HG03066 (cell line): ENCODE data around the gene NPTX2.
A peak's percentile ranks its signal among the peaks of the same experiment; 100 is the strongest.

Source experiments
- ATAC-seq: cut with Tn5 transposase; IDR thresholded peaks from one replicate; pipeline ENCODE4 v1.9.1; 2021; ENCODE audit warnings: low read depth; ENCODE audit not compliant: unreplicated experiment

Gene NPTX2

DNA sequence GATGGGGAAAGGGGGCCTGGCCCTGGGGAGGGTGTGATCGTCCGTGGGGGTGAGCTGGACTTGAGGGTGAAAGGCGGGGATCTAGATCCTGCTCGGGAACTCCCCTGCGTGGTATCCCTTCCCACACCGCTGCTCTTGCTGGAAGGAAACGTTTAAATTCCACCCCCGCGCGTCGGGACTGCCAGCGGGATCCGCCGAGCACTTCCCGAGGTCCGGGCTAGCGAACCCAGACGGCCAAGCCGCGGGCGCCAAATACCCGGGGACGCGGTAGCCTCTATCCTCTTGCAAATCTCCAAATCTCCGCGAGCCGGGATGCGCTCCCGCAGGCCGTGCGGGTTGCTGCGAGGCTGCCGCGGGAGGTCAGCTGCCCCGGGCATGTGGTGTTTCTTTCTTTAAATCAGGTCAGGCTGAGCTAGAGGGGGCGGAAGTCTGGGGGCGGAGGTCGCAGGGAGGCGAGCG lies 904 bp downstream of the NPTX2 start:
- no peak for ATAC-seq

GRCh38 chr7:98618786-98619185 lies 1.7 kb downstream of the NPTX2 start:
- no peak for ATAC-seq

GRCh38 chr7:98619450-98620321 lies 2.6 kb downstream of the NPTX2 start:
- no peak for ATAC-seq

GRCh38 chr7:98621573-98622482 lies 4.7 kb downstream of the NPTX2 start:
- ATAC-seq: no peak

DNA sequence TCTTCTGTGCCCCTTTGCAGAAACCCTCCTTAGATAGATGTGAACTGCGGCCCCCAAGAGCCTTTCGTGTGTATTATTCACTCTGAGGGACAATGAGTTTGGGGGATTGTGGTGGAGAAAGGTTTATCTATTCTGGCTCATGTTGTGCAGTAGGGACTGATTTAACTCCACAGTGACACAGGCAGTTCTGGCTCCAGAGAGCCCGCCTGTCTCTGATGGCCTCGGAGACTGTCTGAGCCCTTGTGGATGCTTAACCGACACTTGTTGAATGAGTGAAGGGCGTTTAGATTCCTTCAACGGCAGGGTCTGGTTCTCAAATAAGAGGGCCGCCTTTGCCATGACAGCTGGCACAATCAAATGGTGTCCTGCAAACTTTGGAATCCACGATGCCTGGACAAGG lies 5.8 kb downstream of the NPTX2 start:
- no peak for ATAC-seq

DNA sequence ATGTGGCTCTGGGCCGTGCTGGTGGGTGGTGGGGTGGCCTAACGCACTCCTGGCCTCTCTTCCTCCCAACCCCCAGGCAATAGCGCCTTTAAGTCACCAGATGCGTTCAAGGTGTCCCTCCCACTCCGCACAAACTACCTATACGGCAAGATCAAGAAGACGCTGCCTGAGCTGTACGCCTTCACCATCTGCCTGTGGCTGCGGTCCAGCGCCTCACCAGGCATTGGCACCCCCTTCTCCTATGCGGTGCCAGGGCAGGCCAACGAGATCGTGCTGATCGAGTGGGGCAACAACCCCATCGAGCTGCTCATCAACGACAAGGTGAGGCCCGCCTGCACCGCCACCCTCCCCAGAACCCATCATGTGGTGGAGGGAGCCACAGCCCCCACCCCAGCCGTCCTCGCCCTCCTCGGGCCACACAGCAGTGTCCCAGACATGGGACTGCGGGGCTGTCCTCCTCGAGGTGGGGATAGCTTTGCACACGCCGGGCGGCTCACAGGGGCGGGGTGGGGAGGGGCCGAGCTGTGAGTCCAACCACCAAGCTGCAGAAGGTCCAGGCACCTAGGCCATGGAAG lies 7.8 kb downstream of the NPTX2 start:
- ATAC-seq: no peak

- no peak for ATAC-seq
These were observed 9.7 kb downstream of the NPTX2 start for GRCh38 chr7:98626460-98627412.

GRCh38 chr7:98627413-98627790 lies 10.3 kb downstream of the NPTX2 start:
- ATAC-seq: no peak

DNA sequence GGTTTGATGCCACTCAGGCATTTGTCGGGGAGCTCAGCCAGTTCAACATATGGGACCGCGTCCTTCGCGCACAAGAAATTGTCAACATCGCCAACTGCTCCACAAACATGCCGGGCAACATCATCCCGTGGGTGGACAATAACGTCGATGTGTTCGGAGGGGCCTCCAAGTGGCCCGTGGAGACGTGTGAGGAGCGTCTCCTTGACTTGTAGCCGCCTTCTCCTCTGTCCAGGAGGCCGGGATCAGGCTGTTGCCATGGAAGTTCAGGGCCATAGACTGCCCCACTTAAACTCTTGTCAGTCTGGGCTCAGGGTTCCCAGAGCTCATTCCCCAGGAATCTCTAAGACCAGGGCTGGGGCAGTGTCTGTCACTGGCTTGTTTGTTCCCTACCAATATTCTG lies 11.3 kb downstream of the NPTX2 start:
- ATAC-seq: no peak

- no peak for ATAC-seq
These were observed 11.9 kb downstream of the NPTX2 start for GRCh38 chr7:98629001-98629431.

DNA sequence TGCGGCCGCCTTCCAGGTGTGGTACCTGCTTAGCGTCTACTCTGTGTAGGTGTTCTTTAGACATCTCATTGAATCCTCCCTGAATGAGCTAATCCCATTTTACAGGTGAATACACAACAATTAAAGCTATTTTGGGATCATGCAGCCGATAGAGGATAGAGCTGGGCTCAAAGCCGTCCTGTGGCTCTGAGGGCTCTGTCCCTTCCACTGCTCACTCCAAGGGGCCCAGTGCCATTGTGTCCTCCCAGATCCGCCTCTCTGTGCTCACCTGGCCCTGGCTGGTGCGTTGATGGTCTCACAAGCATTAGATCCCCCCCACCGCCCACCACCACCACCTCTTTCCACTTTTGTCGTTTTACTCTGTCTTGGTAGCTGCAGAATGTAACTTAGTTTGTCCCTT lies 13.1 kb downstream of the NPTX2 start:
- no peak for ATAC-seq

DNA sequence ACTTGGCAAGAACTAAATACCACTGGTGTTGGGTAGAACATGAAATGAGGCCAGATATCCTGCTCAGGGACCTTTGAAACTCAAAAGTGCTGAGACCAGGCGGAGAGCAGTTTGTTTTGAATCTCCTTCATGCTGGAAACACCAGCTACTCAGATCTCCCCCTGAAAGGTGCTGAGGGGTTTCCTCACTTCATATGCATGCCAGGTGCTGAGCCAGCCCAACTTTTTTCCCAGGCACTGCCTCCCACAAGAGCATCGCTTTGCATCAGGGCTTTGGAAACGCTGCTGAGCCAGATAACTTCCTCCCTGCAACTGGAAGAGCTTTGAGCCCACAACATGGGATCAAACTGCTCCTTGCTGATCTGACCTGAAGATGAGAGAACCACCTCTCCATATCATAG lies 13.7 kb downstream of the NPTX2 start:
- ATAC-seq: no peak

DNA sequence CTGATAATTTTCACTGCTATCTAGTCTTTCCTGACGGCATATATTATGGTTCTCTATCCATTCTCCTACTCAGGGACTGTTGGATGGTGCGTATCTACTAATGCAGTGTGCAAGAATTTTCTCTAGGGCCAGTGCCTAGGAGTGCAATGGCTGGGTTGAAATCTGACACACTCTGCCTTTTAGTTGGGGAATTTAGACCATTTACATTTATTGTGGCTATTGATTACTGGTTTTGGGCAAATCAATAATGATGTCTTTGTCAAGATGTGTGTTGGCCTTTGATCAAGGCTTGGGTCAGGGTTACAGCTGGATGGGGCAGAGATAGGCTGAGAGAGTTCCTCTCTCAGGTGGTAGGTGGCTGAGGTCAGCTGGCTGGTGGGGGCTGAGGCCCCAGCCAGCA lies 21.8 kb downstream of the NPTX2 start:
- ATAC-seq: no peak

DNA sequence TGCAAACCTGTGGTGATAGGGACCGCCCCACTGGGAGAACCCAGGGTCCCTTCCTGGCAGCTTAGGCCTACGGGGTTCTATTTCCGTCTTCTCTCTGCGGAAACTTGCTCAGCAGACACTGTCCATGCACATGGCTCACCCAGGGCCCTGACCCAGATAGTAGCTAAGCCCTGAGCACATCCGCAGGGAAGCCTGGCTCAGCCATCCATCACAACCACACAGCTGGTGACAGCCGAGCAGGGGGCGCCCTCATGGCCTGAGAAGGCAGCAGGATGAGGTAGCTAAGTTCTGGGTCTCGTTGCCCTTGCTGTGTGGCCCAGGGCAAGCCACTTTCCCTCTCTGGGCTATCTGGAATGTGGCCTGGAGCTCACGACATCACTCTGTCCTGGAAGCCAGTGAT lies 23.3 kb downstream of the NPTX2 start:
- no peak for ATAC-seq

DNA sequence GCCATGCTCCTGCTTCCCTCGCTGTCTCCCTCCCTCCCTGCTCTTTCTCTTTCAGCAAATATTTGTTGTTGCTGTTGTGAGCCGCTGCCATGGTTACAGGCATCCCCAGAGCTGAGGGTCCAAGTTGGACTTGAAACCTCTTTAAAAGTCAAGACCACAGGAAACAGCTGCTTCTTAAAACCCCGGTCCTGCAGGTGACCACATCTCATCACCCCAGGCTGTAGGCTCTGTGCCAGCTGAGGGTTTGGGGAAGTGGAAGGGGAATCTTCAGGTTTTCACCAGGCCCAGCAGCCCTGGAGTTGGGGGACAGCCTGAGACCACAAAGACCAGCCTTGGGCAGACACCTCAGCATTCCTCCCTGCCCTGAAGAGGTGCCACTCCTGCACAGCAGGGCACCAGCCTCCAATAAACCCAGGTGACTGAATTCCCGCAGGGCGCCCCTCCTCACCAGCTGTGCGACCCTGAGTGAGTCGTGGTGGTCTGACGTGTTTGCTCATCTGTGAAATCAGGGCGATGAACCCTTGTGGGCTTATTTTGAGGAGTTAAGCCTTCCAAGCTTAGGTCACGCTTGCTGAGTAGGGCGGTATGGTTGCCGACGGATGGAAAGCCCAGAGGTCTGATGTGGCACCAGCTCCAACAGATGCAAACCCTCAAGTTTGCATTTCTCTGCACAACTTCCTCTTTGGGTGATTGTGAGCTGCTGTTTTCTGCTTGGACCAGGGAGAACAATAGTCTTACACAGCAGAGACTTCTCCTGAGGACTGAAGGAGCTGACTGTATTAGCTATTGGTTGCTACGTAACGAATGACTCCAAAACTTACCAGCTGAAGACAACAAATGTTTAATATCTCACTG lies 24.8 kb downstream of the NPTX2 start:
- ATAC-seq: peak; percentile 73

DNA sequence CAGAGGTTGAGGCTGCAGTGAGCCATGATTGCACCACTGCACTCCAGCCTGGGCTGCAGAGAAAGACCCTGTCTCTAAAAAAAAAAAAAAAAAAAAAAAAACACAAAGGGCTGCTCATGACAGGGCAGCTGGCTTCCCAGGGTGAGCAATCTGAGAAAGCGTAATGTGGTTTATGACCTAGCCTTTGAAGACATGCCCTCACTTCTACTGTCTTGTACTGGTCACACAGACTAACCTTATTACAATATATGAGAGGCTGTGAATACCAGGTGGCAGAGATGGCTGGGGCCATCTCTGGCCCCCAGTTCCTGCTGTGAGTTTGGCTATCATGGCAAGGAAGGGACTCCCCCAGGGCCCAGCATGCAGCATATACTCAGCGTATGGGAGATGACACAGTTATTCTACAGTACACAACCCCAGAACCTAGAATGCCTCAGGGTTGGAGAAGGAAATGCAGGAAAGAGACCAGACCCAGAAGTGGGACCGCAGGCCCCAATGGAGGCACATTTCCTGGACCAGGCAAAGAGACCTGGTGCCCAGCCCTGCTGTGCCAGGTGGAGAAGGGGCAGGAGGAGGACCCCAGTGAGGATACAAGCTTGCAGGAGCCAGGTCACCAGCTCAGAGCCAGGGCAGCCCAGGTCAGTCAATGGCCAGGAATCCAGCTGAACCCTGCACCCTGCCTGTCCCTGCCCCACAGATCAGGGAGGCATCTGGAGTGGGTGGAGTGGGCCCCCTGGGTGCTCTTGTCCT lies 26.3 kb downstream of the NPTX2 start:
- ATAC-seq: no peak

- ATAC-seq: no peak
These were observed 29.4 kb downstream of the NPTX2 start for GRCh38 chr7:98646465-98646864.

DNA sequence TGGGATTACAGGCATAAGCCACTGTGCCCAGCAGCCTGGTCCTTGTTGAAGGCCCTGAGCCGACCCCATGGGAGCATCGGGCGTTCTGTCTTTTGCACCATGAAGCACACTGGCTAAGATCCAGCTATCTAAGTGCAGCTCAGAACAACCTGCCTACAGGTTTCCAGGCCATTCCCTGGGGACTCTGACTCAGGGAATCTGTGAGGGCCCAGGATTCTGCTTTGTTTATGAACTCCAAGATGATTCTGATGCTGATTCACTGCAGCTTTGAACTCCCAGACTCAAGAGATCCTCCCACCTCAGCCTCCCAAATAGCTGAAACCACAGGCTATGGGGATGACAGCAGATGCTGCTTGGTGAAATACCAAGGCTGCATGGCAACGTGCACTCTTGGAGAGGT lies 30.2 kb downstream of the NPTX2 start:
- no peak for ATAC-seq
